ENCODE data around the gene GATD1.
A peak's percentile ranks its signal among the peaks of the same experiment; 100 is the strongest.

Gene GATD1

DNA sequence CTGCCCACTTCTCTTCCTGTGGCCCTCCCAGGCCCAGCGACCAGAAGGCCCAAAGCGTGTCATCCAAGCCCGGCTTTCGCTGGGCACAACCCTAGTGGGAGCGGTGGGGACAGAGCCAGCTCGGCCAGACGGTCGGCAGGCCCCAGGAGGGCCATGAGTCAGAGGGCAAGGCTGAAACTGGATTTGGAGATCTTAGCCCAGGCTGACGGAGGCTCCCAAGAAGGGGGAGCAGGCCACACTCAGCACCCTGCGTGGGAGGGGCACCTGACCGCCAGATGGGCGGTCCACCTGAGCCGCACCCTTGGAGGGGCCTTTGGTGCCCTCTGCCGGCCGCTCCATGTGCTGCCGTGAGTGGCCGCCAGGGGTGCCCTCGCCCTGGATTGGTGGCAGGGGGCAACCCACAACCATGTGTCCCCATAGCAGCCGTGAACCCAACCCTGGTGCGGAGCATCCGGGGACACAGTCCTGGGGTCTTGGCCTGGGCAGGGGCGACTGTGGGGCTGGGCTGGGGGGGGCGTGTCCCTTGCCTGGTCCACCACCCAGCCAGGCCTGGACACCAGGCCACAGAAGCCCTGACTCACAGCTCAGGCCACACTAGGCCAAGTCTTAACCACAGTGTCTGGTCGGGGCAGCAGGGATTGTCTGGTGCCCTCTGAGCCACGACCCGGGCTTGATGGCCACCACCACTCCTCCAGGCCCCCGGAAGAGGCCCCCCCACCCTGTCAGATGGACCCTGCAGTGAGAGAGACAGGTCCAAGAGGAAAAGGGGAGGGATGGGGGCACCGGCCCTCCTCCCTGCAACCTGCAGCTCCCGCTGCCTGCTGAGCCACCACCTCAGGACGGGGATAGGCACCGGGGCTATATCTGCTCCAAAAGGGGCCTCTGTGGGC lies 49.2 kb downstream of the GATD1 start:
- H3K9ac ChIP-seq (ENCODE audit: low read depth in 1 of 2, low read length in 2 of 2): peak overlapping the region in 1 of 2 donors; percentile 48
- H3K9me3 ChIP-seq (ENCODE audit: control insufficient read depth in 2 of 2, low read length in 2 of 2): no peaks in the 10 kb centered on the region
- peak overlapping the region; percentile 23 to 37 for H3K27ac ChIP-seq (ENCODE audit: low read depth in 2 of 2, low read length in 2 of 2)
- H3K4me1 ChIP-seq (ENCODE audit: control insufficient read depth in 2 of 2, insufficient read depth in 2 of 2, low read length in 2 of 2): peaks cover 16 to 19% of the 10 kb centered on the region in 2 donors
- H3K36me3 ChIP-seq (ENCODE audit: control insufficient read depth in 2 of 2, insufficient read depth in 2 of 2, low read length in 2 of 2): peaks cover 7 to 13% of the 10 kb centered on the region in 2 donors
- no peak overlapping the region for H3K4me3 ChIP-seq (ENCODE audit: low read length in 2 of 2)
- peaks cover 0 to 2% of the 10 kb centered on the region in 2 donors for H3K27me3 ChIP-seq (ENCODE audit: control insufficient read depth in 2 of 2, insufficient read depth in 2 of 2, low read length in 2 of 2)

DNA sequence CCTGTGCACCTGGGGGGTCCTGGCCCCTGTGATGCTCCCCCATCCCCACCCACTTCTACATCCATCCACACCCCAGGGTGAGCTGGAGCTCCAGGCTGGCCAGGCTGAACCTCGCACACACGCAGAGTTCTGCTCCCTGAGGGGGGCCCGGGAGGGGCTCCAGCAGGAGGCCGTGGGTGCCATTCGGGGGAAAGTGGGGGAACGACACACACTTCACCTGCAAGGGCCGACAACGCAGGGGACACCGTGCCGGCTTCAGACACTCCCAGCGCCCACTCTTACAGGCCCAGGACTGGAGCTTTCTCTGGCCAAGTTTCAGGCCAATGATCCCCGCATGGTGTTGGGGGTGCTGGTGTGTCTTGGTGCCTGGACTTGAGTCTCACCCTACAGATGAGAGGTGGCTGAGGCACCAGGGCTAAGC lies 50.0 kb downstream of the GATD1 start:
- Histone ChIP-seq H3K4me1 (ENCODE audit: control insufficient read depth in 2 of 2, insufficient read depth in 2 of 2, low read length in 2 of 2) (peaks cover 19 to 21% of the 10 kb centered on the region in 2 donors), H3K27ac (ENCODE audit: low read depth in 2 of 2, low read length in 2 of 2) (peak overlapping the region in 1 of 2 donors; percentile 23), H3K27me3 (ENCODE audit: control insufficient read depth in 2 of 2, insufficient read depth in 2 of 2, low read length in 2 of 2) (no peaks in the 10 kb centered on the region), H3K4me3 (ENCODE audit: low read length in 2 of 2) (no peak overlapping the region), H3K36me3 (ENCODE audit: control insufficient read depth in 2 of 2, insufficient read depth in 2 of 2, low read length in 2 of 2) (peaks cover 7 to 14% of the 10 kb centered on the region in 2 donors), H3K9ac (ENCODE audit: low read depth in 1 of 2, low read length in 2 of 2) (no peak overlapping the region), H3K9me3 (ENCODE audit: control insufficient read depth in 2 of 2, low read length in 2 of 2) (no peaks in the 10 kb centered on the region)

DNA sequence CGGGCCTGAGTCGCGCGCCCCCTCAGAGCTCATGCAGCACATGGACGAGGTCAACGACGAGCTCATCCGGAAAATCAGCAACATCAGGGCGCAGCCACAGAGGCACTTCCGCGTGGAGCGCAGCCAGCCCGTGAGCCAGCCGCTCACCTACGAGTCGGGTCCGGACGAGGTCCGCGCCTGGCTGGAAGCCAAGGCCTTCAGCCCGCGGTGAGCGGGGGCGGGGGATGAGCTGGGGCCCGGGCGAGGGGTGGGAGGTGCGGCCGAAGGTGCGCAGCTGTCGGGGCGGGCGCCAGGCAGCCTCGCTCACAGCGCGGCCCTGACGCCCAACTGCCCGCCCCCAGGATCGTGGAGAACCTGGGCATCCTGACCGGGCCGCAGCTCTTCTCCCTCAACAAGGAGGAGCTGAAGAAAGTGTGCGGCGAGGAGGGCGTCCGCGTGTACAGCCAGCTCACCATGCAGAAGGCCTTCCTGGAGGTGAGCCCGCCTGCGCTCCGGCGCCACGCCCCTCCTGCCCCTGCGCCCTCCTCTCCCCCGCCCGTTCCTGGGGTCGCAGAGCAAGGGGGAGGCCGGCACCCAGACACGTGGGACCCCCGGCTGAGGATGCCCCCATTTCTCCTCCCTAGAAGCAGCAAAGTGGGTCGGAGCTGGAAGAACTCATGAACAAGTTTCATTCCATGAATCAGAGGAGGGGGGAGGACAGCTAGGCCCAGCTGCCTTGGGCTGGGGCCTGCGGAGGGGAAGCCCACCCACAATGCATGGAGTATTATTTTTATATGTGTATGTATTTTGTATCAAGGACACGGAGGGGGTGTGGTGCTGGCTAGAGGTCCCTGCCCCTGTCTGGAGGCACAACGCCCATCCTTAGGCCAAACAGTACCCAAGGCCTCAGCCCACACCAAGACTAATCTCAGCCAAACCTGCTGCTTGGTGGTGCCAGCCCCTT lies 50.7 kb downstream of the GATD1 start:
- no peak overlapping the region for H3K4me3 ChIP-seq (ENCODE audit: low read length in 2 of 2)
- peak overlapping the region; percentile 47 to 65 for H3K27ac ChIP-seq (ENCODE audit: low read depth in 2 of 2, low read length in 2 of 2)
- peaks cover 21 to 24% of the 10 kb centered on the region in 2 donors for H3K4me1 ChIP-seq (ENCODE audit: control insufficient read depth in 2 of 2, insufficient read depth in 2 of 2, low read length in 2 of 2)
- peaks cover 7 to 16% of the 10 kb centered on the region in 2 donors for H3K36me3 ChIP-seq (ENCODE audit: control insufficient read depth in 2 of 2, insufficient read depth in 2 of 2, low read length in 2 of 2)
- no peaks in the 10 kb centered on the region for H3K27me3 ChIP-seq (ENCODE audit: control insufficient read depth in 2 of 2, insufficient read depth in 2 of 2, low read length in 2 of 2)
- H3K9me3 ChIP-seq (ENCODE audit: control insufficient read depth in 2 of 2, low read length in 2 of 2): no peaks in the 10 kb centered on the region
- peak overlapping the region in 1 of 2 donors; percentile 48 for H3K9ac ChIP-seq (ENCODE audit: low read depth in 1 of 2, low read length in 2 of 2)

DNA sequence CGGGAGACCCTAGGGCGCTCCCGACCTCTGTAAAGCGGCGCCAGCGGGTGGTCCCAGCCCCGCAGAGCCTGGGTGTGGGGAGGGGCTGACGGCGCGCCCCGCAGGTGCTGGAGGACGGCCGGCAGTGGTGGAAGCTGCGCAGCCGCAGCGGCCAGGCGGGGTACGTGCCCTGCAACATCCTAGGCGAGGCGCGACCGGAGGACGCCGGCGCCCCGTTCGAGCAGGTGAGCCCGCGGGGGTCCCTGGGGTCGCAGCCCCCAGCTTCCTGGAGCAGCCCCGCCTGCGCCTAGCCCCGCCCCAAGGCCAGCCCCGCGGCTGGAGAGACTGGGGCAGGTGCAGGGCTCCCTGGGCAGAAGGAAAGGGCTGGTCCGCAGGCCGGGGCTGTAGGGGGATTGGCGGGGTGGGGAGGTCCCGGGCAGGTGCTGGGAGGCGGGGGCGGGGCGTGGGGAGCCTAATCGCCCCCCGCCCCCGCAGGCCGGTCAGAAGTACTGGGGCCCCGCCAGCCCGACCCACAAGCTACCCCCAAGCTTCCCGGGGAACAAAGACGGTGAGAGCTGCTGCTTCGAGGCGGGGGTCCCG lies 51.6 kb downstream of the GATD1 start:
- H3K27ac ChIP-seq (ENCODE audit: low read depth in 2 of 2, low read length in 2 of 2): peak overlapping the region; percentile 47 to 65
- H3K4me1 ChIP-seq (ENCODE audit: control insufficient read depth in 2 of 2, insufficient read depth in 2 of 2, low read length in 2 of 2): peaks cover 27 to 28% of the 10 kb centered on the region in 2 donors
- no peak overlapping the region for H3K9ac ChIP-seq (ENCODE audit: low read depth in 1 of 2, low read length in 2 of 2)
- no peak overlapping the region for H3K4me3 ChIP-seq (ENCODE audit: low read length in 2 of 2)
- H3K9me3 ChIP-seq (ENCODE audit: control insufficient read depth in 2 of 2, low read length in 2 of 2): no peaks in the 10 kb centered on the region
- H3K27me3 ChIP-seq (ENCODE audit: control insufficient read depth in 2 of 2, insufficient read depth in 2 of 2, low read length in 2 of 2): no peaks in the 10 kb centered on the region
- H3K36me3 ChIP-seq (ENCODE audit: control insufficient read depth in 2 of 2, insufficient read depth in 2 of 2, low read length in 2 of 2): peaks cover 7 to 16% of the 10 kb centered on the region in 2 donors

DNA sequence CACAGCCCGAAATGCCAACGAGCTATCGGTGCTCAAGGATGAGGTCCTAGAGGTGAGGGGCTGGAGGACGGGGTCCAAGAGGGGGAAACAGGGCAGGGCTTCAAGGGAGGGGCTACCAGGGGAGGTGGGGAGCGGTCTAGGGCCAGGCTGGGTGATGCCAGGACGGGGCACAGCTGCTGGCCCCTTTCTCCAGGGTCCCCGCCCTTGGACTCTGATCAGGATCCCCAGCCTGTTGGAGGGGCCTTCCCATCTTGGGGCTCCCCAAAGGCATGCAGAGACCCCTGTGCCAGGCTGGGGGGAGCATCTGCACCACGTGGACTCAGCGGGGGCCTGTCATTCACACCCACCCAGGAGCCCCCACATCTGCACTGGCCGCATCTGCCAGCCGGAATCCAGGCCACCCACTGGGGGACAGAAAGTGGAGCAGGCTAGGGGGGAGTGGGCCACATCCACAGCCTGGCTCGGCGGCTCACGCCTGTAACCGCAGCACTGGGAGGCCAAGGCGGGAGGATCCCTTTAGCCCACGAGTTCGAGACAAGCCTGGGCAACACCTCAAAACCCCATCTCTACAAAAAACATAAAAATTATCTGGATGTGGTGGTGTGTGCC lies 52.4 kb downstream of the GATD1 start:
- Histone ChIP-seq H3K4me3 (ENCODE audit: low read length in 2 of 2) (no peak overlapping the region), H3K4me1 (ENCODE audit: control insufficient read depth in 2 of 2, insufficient read depth in 2 of 2, low read length in 2 of 2) (peaks cover 32 to 33% of the 10 kb centered on the region in 2 donors), H3K9ac (ENCODE audit: low read depth in 1 of 2, low read length in 2 of 2) (no peak overlapping the region), H3K36me3 (ENCODE audit: control insufficient read depth in 2 of 2, insufficient read depth in 2 of 2, low read length in 2 of 2) (peaks cover 7 to 22% of the 10 kb centered on the region in 2 donors), H3K27ac (ENCODE audit: low read depth in 2 of 2, low read length in 2 of 2) (no peak overlapping the region), H3K27me3 (ENCODE audit: control insufficient read depth in 2 of 2, insufficient read depth in 2 of 2, low read length in 2 of 2) (no peaks in the 10 kb centered on the region), H3K9me3 (ENCODE audit: control insufficient read depth in 2 of 2, low read length in 2 of 2) (no peaks in the 10 kb centered on the region)

DNA sequence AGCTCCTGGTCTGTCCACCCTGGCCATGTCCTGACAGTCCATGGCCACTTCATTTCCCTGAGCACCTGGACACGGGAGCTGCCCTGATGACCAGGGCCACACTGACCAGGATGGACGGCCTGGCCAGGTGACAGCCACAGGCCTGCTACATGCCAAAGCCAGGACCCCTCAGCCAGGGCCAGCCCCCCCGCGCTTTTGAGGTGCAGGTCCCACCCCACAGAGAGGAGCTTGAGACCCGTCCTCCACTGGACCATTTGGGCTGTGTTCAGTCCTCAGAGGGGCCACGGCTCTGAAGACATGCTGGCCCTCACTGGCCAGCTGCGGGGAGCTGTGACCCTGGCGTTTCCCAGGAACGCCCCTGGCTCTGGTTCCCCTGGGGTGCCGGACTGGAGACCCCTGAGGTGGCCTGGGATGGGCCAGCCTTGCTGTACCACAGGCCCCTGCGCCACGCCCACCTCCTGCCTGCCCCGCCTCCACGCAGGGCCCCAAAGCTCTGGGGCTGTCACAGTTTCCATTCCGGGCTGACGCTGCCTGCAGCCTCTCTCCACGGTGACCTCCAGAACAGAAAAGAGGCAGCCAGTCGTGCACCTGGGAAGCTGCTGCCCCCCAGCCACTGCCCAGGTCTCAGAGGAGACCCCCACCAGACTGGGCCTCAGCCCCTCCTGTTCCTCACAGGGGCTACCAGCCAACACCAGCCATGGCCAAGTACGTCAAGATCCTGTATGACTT lies 53.1 kb downstream of the GATD1 start:
- Histone ChIP-seq H3K27me3 (ENCODE audit: control insufficient read depth in 2 of 2, insufficient read depth in 2 of 2, low read length in 2 of 2) (no peaks in the 10 kb centered on the region), H3K9me3 (ENCODE audit: control insufficient read depth in 2 of 2, low read length in 2 of 2) (no peaks in the 10 kb centered on the region), H3K4me1 (ENCODE audit: control insufficient read depth in 2 of 2, insufficient read depth in 2 of 2, low read length in 2 of 2) (peaks cover 32 to 34% of the 10 kb centered on the region in 2 donors), H3K9ac (ENCODE audit: low read depth in 1 of 2, low read length in 2 of 2) (no peak overlapping the region), H3K27ac (ENCODE audit: low read depth in 2 of 2, low read length in 2 of 2) (no peak overlapping the region), H3K36me3 (ENCODE audit: control insufficient read depth in 2 of 2, insufficient read depth in 2 of 2, low read length in 2 of 2) (peaks cover 7 to 23% of the 10 kb centered on the region in 2 donors), H3K4me3 (ENCODE audit: low read length in 2 of 2) (no peak overlapping the region)

DNA sequence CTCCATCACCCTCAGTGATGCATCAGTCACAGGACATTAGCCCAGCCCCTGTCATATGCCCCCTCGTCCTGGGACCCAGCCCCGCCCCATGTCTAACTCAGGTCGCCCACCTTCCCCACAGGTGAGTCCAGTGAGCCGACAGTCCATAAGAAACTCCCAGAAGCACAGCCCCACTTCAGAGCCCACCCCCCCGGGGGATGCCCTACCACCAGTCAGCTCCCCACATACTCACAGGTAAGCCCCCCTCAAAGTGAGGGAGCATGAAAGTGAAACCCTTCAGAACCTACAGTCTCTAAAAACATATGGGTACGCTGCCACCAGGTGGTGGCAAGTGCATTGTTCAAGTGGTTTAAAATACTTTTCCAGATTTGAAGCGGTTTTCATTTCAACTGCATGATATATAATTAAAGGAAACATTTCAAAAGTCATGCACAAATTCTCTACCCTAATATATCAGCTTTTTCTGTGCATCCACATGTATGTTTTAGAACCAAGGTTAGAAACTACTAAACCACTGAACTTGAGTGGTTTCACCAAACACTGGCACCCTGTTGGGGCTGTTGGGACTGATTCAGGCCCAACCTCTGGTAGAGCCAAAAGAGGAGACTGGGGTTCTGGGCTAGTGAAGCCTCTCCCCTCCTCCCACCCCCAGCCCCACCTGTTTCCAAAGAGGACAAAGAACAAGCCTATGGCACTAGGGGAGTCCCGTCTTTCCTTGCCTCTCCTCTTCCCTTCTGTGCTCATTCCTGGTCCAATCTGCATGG lies 54.0 kb downstream of the GATD1 start:
- Histone ChIP-seq H3K9ac (ENCODE audit: low read depth in 1 of 2, low read length in 2 of 2) (no peak overlapping the region), H3K27ac (ENCODE audit: low read depth in 2 of 2, low read length in 2 of 2) (no peak overlapping the region), H3K36me3 (ENCODE audit: control insufficient read depth in 2 of 2, insufficient read depth in 2 of 2, low read length in 2 of 2) (peaks cover 7 to 23% of the 10 kb centered on the region in 2 donors), H3K4me1 (ENCODE audit: control insufficient read depth in 2 of 2, insufficient read depth in 2 of 2, low read length in 2 of 2) (peaks cover 32 to 34% of the 10 kb centered on the region in 2 donors), H3K27me3 (ENCODE audit: control insufficient read depth in 2 of 2, insufficient read depth in 2 of 2, low read length in 2 of 2) (no peaks in the 10 kb centered on the region), H3K4me3 (ENCODE audit: low read length in 2 of 2) (peak overlapping the region in 1 of 2 donors; percentile 16), H3K9me3 (ENCODE audit: control insufficient read depth in 2 of 2, low read length in 2 of 2) (no peaks in the 10 kb centered on the region)

DNA sequence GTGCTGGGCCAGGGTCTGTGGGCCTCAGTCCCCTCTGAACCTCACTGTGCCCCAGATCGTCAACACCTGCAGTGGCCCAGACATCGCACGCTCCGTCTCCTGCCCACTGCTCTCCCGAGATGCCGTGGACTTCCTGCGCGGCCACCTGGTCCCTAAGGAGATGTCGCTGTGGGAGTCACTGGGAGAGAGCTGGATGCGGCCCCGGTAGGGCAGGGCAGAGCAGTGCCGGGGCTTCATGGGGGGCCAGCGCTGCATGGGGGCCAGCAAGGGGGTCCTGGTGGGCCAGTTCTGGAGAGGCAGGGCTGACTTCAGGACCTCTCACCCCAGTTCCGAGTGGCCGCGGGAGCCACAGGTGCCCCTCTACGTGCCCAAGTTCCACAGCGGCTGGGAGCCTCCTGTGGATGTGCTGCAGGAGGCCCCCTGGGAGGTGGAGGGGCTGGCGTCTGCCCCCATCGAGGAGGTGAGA lies 54.9 kb downstream of the GATD1 start:
- Histone ChIP-seq H3K4me1 (ENCODE audit: control insufficient read depth in 2 of 2, insufficient read depth in 2 of 2, low read length in 2 of 2) (peaks cover 26 to 27% of the 10 kb centered on the region in 2 donors), H3K36me3 (ENCODE audit: control insufficient read depth in 2 of 2, insufficient read depth in 2 of 2, low read length in 2 of 2) (peaks cover 7 to 23% of the 10 kb centered on the region in 2 donors), H3K27me3 (ENCODE audit: control insufficient read depth in 2 of 2, insufficient read depth in 2 of 2, low read length in 2 of 2) (no peaks in the 10 kb centered on the region), H3K9ac (ENCODE audit: low read depth in 1 of 2, low read length in 2 of 2) (no peak overlapping the region), H3K9me3 (ENCODE audit: control insufficient read depth in 2 of 2, low read length in 2 of 2) (no peaks in the 10 kb centered on the region), H3K27ac (ENCODE audit: low read depth in 2 of 2, low read length in 2 of 2) (no peak overlapping the region), H3K4me3 (ENCODE audit: low read length in 2 of 2) (peak overlapping the region in 1 of 2 donors; percentile 5)
